Caco-2 (cell line): ENCODE measurements around the gene TPD52L3. TPM values are rescaled to one million over a fixed set of nuclear protein-coding genes. Genes with fewer than 3 reads are reported as not detected.
A peak's percentile ranks its signal among the peaks of the same experiment; 100 is the strongest.

Experiments
- BruUV-seq: library from RNA; stranded (reverse); fragments of 400-500 nt; replicated peaks from 2 replicates; lab custom pipeline; 2021; lab: Mats Ljungman, UMichigan
- CTCF ChIA-PET: fragments of 300-600 bp; sonication (Branson Sonifier 250); formaldehyde crosslinking; loops from one replicate; lab custom pipeline; 2022; ENCODE audit warnings: antibody characterized with exemption; lab: Charles Lee
- POLR2A ChIA-PET: fragments of 300-600 bp; sonication (Branson Sonifier 250); formaldehyde crosslinking; loops from one replicate; lab custom pipeline; 2022; ENCODE audit warnings: antibody characterized with exemption; lab: Charles Lee
- DNase-seq, 2 experiments: peaks; one replicate each; pipeline versions ENCODE4 v3.0.0 to v3.0.0-alpha.2; 2020 to 2022
- H3K27me3 ChIP-seq: replicated peaks from 2 replicates; pipeline ENCODE4 v1.6.0; 2011; ENCODE audit warnings: low read length; ENCODE audit not compliant: control insufficient read depth, insufficient read depth
- H3K36me3 ChIP-seq: 2 replicates; pipeline ENCODE4 v1.5.1; 2011; ENCODE audit warnings: low read length; ENCODE audit not compliant: control insufficient read depth, insufficient read depth
- H3K4me1 ChIP-seq: fragments of 250-450 bp; sonication (Bioruptor Pico); 2 replicates; pipeline ENCODE4 v1.5.1; 2020; ENCODE audit warnings: mild to moderate bottlenecking
- H3K4me3 ChIP-seq: 2 replicates; pipeline ENCODE4 v1.5.1; 2011; ENCODE audit warnings: low read depth, mild to moderate bottlenecking, control low read depth, low read length
- H3K9me3 ChIP-seq: fragments of 250-450 bp; sonication (Bioruptor Pico); 2 replicates; pipeline ENCODE4 v1.5.1; 2020; ENCODE audit warnings: mild to moderate bottlenecking, moderate library complexity
- H3K27ac Mint-ChIP-seq: one replicate; pipeline ENCODE4 v1.8.0; 2022; ENCODE audit warnings: mixed read lengths; ENCODE audit not compliant: unreplicated experiment
- H3K27me3 Mint-ChIP-seq: one replicate; pipeline ENCODE4 v1.8.0; 2022; ENCODE audit warnings: mixed read lengths; ENCODE audit not compliant: insufficient read depth, unreplicated experiment
- H3K36me3 Mint-ChIP-seq: one replicate; pipeline ENCODE4 v1.8.0; 2022; ENCODE audit warnings: mild to moderate bottlenecking, mixed read lengths; ENCODE audit not compliant: insufficient read depth, unreplicated experiment
- H3K4me1 Mint-ChIP-seq: one replicate; pipeline ENCODE4 v1.8.0; 2022; ENCODE audit warnings: low read depth, mixed read lengths; ENCODE audit not compliant: unreplicated experiment
- H3K4me3 Mint-ChIP-seq: one replicate; pipeline ENCODE4 v1.8.0; 2022; ENCODE audit warnings: mild to moderate bottlenecking, moderate library complexity, mixed read lengths; ENCODE audit not compliant: unreplicated experiment
- H3K9me3 Mint-ChIP-seq: one replicate; pipeline ENCODE4 v1.8.0; 2022; ENCODE audit warnings: mixed read lengths; ENCODE audit not compliant: unreplicated experiment
- intact Hi-C: fragments of 100-400 bp; cut with micrococcal nuclease; formaldehyde crosslinking; loops from one replicate; pipeline ENCODE4 v1.10.0; 2022; ENCODE audit not compliant: unreplicated experiment
- total RNA-seq: library from RNA; stranded (reverse); gene quantifications from 2 replicates; pipeline ENCODE4 v1.2.3, GENCODE V29; 2022
- TF ChIP-seq, protein P1 (sequence below), 2 experiments: fragments of 200-600 bp in 1 of 2; IDR thresholded peaks; 1 replicate in 1 of 2; 2 replicates in 1 of 2; pipeline versions ENCODE4 v1.5.1 to v1.8.0; 2011 to 2022; ENCODE audit warnings: antibody characterized with exemption in 1 of 2, control low read depth in 1 of 2, inconsistent platforms in 1 of 2, low read depth in 1 of 2, low read length in 1 of 2, mild to moderate bottlenecking in 1 of 2, moderate library complexity in 1 of 2; ENCODE audit not compliant: insufficient read depth in 1 of 2, severe bottlenecking in 1 of 2, unreplicated experiment in 1 of 2

The TPD52L3 gene
- total RNA-seq, 1 experiment from 2014 or later = not detected

DNA sequence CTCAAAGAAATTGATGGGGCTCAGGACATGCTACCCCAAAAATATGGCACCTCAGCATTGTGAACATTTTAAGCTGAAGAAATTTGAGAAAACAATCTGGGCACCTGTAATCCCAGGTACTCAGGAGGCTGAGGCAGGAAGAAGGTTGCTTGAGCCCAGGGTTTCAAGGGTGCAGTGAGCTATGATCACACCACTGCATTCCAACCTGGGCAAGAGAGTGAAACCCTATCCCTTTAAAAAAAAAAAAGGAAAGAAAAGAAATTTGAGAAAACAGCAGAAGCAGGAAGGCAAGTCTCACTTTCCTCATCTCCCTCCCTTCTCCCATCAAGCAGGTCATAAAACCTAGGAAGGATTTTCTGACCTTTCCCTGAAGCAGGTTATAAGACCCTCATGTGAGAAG lies 23.6 kb downstream of the TPD52L3 start:
- H3K27me3 Mint-ChIP-seq = no peaks in the 10 kb centered on the region
- Histone ChIP-seq H3K4me1 (peaks cover 12% of the 10 kb centered on the region), H3K27me3 (no peaks in the 10 kb centered on the region), H3K36me3 (no peaks in the 10 kb centered on the region), H3K9me3 (no peaks in the 10 kb centered on the region), H3K4me3 (no peak overlapping the region)
- BruUV-seq = no TSS peak
- ChIA-PET POLR2A (no interaction called here), CTCF (interaction anchor here (1.0 kb wide), 1 partner anchor 216 kb away, joined by 3 read pairs; no protein-coding TSS in a partner anchor)
- peak overlapping the region; percentile 66 for H3K27ac Mint-ChIP-seq
- H3K4me1 Mint-ChIP-seq = peaks cover 20% of the 10 kb centered on the region
- no peaks in the 10 kb centered on the region for H3K36me3 Mint-ChIP-seq
- H3K4me3 Mint-ChIP-seq = no peak overlapping the region
- intact Hi-C loops = loop anchor here (10.0 kb wide), 2 partner anchors 333 to 383 kb away; no protein-coding TSS in a partner anchor
- DNase-seq = no peak
- TF ChIP-seq, protein P1, sequence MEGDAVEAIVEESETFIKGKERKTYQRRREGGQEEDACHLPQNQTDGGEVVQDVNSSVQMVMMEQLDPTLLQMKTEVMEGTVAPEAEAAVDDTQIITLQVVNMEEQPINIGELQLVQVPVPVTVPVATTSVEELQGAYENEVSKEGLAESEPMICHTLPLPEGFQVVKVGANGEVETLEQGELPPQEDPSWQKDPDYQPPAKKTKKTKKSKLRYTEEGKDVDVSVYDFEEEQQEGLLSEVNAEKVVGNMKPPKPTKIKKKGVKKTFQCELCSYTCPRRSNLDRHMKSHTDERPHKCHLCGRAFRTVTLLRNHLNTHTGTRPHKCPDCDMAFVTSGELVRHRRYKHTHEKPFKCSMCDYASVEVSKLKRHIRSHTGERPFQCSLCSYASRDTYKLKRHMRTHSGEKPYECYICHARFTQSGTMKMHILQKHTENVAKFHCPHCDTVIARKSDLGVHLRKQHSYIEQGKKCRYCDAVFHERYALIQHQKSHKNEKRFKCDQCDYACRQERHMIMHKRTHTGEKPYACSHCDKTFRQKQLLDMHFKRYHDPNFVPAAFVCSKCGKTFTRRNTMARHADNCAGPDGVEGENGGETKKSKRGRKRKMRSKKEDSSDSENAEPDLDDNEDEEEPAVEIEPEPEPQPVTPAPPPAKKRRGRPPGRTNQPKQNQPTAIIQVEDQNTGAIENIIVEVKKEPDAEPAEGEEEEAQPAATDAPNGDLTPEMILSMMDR (IDR thresholded peaks at IDR 0.05; ENCODE audit: insufficient read depth in 1 of 2, low read depth in 1 of 2, low read length in 1 of 2, severe bottlenecking in 1 of 2, unreplicated experiment in 1 of 2) = no peak
- H3K9me3 Mint-ChIP-seq = no peaks in the 10 kb centered on the region

DNA sequence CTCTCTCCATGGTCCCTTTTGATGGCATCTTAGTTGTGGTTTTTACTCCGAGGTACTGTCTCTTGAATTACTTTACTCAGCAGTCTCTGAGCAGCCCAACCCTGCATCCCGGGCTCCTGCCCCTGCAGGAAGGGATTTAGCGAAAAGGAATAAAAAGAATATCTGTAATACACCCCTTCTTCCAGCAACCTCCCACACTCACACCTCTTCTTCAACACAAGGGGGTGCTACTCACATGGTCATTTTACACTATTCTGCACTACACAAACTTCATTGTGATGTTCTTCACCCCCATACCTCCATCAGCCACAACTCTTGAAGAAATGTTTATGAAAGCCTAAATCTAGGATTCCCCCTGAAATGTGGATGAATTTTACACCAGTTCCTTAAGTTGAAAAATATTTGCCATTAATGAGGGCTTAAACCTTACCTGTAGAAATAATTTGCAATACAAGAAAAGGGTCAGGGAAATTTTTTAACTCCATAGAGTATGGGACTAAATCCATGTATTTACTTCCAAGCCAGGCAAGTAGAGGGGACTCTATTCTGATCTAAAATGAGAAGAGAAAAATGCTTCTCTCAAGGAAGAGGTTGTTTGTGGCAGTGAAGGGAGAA lies 26.0 kb downstream of the TPD52L3 start:
- TF ChIP-seq, protein P1 (IDR thresholded peaks at IDR 0.05; ENCODE audit: insufficient read depth in 1 of 2, low read depth in 1 of 2, low read length in 1 of 2, severe bottlenecking in 1 of 2, unreplicated experiment in 1 of 2) = peak; percentile 45 to 62
- ChIA-PET POLR2A (interaction anchor here (0.6 kb wide), 1 partner anchor 409 kb away, joined by 6 read pairs; no protein-coding TSS in a partner anchor), CTCF (no interaction called here)
- Mint-ChIP-seq H3K9me3 (no peaks in the 10 kb centered on the region), H3K4me1 (peaks cover 20% of the 10 kb centered on the region), H3K27me3 (no peaks in the 10 kb centered on the region), H3K36me3 (no peaks in the 10 kb centered on the region), H3K4me3 (no peak overlapping the region), H3K27ac (no peak overlapping the region)
- no peaks in the 10 kb centered on the region for H3K9me3 ChIP-seq
- no peaks in the 10 kb centered on the region for H3K27me3 ChIP-seq
- H3K36me3 ChIP-seq = no peaks in the 10 kb centered on the region
- no peak overlapping the region for H3K4me3 ChIP-seq
- peak in 1 of 2 experiments; percentile 42 for DNase-seq
- no TSS peak for BruUV-seq
- intact Hi-C loops = loop anchor here (1.0 to 10.0 kb wide), 5 partner anchors 134 to 381 kb away; no protein-coding TSS in a partner anchor
- peaks cover 12% of the 10 kb centered on the region for H3K4me1 ChIP-seq

DNA sequence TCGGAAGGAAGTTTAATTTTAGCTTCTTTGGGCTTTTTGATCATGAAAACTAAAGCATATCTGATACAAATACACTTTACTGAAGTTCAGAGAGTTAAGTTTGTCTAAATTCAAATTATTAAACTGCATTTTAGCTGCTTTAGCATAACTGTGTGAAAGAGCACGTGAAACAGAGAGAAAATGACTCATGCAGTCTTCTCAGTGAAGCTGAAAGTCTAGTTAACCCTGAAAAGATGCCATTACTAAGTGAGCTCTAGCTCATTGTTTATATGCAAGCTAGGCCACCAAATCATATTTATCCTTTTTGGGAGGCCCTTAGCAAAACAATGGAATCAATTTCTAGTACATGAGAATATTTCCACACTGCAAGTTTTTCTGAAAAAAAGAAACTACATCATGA lies 27.6 kb downstream of the TPD52L3 start:
- Mint-ChIP-seq H3K4me3 (no peak overlapping the region), H3K36me3 (no peaks in the 10 kb centered on the region), H3K27ac (no peak overlapping the region), H3K27me3 (no peaks in the 10 kb centered on the region), H3K9me3 (no peaks in the 10 kb centered on the region), H3K4me1 (peaks cover 20% of the 10 kb centered on the region)
- H3K4me1 ChIP-seq = peaks cover 12% of the 10 kb centered on the region
- DNase-seq = no peak
- H3K36me3 ChIP-seq = no peaks in the 10 kb centered on the region
- no TSS peak for BruUV-seq
- H3K9me3 ChIP-seq = no peaks in the 10 kb centered on the region
- H3K27me3 ChIP-seq = no peaks in the 10 kb centered on the region
- H3K4me3 ChIP-seq = no peak overlapping the region
- POLR2A ChIA-PET = no interaction called here
- CTCF ChIA-PET = interaction anchor here (0.5 to 1.7 kb wide), 3 partner anchors 58 to 878 kb away, joined by 3 to 6 read pairs (median 4); partner anchors contain the start of gene UHRF2
- TF ChIP-seq, protein P1 (IDR thresholded peaks at IDR 0.05; ENCODE audit: insufficient read depth in 1 of 2, low read depth in 1 of 2, low read length in 1 of 2, severe bottlenecking in 1 of 2, unreplicated experiment in 1 of 2) = no peak
- intact Hi-C loops = loop anchor here (2.0 to 10.0 kb wide), 3 partner anchors 177 to 379 kb away; no protein-coding TSS in a partner anchor
